HEK293 (cell line): ENCODE results near the gene CARD8.

Source experiments
- CTCF ChIA-PET: fragments of 350-600 bp; formaldehyde crosslinking; extraction: SDS; loops from one replicate; lab custom pipeline; 2021; ENCODE audit warnings: antibody characterized with exemption; lab: Yijun Ruan, JAX
- POLR2A ChIA-PET: fragments of 300-600 bp; formaldehyde crosslinking; extraction: SDS; loops from one replicate; lab custom pipeline; 2020; ENCODE audit warnings: antibody characterized with exemption, inconsistent platforms; lab: Yijun Ruan, JAX
- H3K27ac ChIP-seq: fragments of 200-500 bp; sonication (Bioruptor generic); 2 replicates; pipeline ENCODE4 v1.5.1; 2014; ENCODE audit warnings: low read depth, low read length, control low read depth, inconsistent platforms; ENCODE audit errors: extremely low read depth
- H3K36me3 ChIP-seq, 2 experiments: fragments of 200-500 bp in 1 of 2; sonication (Bioruptor generic) in 1 of 2; 1 replicate in 1 of 2; 2 replicates in 1 of 2; pipeline ENCODE4 v1.5.1; 2014 to 2017; ENCODE audit warnings: inconsistent platforms in 2 of 2, low read length in 2 of 2; ENCODE audit not compliant: control insufficient read depth in 2 of 2, insufficient read depth in 1 of 2
- H3K4me1 ChIP-seq: fragments of 200-500 bp; sonication (Bioruptor generic); 2 replicates; pipeline ENCODE4 v1.5.1; 2014; ENCODE audit warnings: mild to moderate bottlenecking, low read length, inconsistent platforms; ENCODE audit not compliant: control insufficient read depth, insufficient read depth
- H3K4me3 ChIP-seq: 2 replicates; pipeline ENCODE4 v1.5.1; 2011; ENCODE audit warnings: low read depth, mild to moderate bottlenecking, control low read depth, low read length, moderate library complexity
- H3K9me3 ChIP-seq: fragments of 200-500 bp; sonication (Bioruptor generic); 2 replicates; pipeline ENCODE4 v1.5.1; 2014; ENCODE audit warnings: low read depth, low read length, inconsistent platforms; ENCODE audit not compliant: control insufficient read depth, insufficient read depth
- GFI1B ChIP-seq: fragments of 450-650 bp; formaldehyde crosslinking; IDR thresholded peaks from 2 replicates; pipeline ENCODE4 v1.5.1; 2016; ENCODE audit warnings: missing biosample characterization, missing genetic modification characterization
- HOXC10 ChIP-seq: sonication (generic); formaldehyde crosslinking; IDR thresholded peaks from 2 replicates; pipeline ENCODE4 v1.8.1; 2023; ENCODE audit warnings: mild to moderate bottlenecking, missing genetic modification reagents
- KLF10 ChIP-seq: fragments of 450-650 bp; IDR thresholded peaks from 2 replicates; pipeline ENCODE4 v1.5.1; 2018; ENCODE audit warnings: missing biosample characterization, mild to moderate bottlenecking, missing genetic modification characterization
- KLF7 ChIP-seq: fragments of 450-650 bp; formaldehyde crosslinking; IDR thresholded peaks from 2 replicates; pipeline ENCODE4 v1.5.1; 2016; ENCODE audit warnings: missing biosample characterization, missing genetic modification characterization, borderline replicate concordance
- RBAK ChIP-seq: fragments of 450-650 bp; formaldehyde crosslinking; IDR thresholded peaks from 2 replicates; pipeline ENCODE4 v1.5.1; 2016; ENCODE audit warnings: missing biosample characterization, missing genetic modification characterization
- SCRT1 ChIP-seq: fragments of 450-650 bp; formaldehyde crosslinking; IDR thresholded peaks from 2 replicates; pipeline ENCODE4 v1.5.1; 2016; ENCODE audit warnings: missing biosample characterization, missing genetic modification characterization, borderline replicate concordance
- TRIM28 ChIP-seq: IDR thresholded peaks from 2 replicates; pipeline ENCODE4 v1.6.1; 2011; ENCODE audit warnings: low read length, control low read depth, borderline replicate concordance
- ZBTB1 ChIP-seq: fragments of 450-650 bp; formaldehyde crosslinking; IDR thresholded peaks from 2 replicates; pipeline ENCODE4 v1.5.1; 2016; ENCODE audit warnings: missing biosample characterization, missing genetic modification characterization
- ZBTB20 ChIP-seq: fragments of 450-650 bp; formaldehyde crosslinking; IDR thresholded peaks from 2 replicates; pipeline ENCODE4 v1.5.1; 2016; ENCODE audit warnings: missing biosample characterization, missing genetic modification characterization
- ZNF223 ChIP-seq: fragments of 450-650 bp; formaldehyde crosslinking; IDR thresholded peaks from 2 replicates; pipeline ENCODE4 v1.5.1; 2016; ENCODE audit warnings: missing biosample characterization, missing genetic modification characterization
- ZNF514 ChIP-seq: fragments of 450-650 bp; formaldehyde crosslinking; IDR thresholded peaks from 2 replicates; pipeline ENCODE4 v1.5.1; 2016; ENCODE audit warnings: missing biosample characterization, missing genetic modification characterization
- ZNF549 ChIP-seq: fragments of 450-650 bp; IDR thresholded peaks from 2 replicates; pipeline ENCODE4 v1.5.1; 2018; ENCODE audit warnings: missing biosample characterization, missing genetic modification characterization, mild to moderate bottlenecking, inconsistent platforms, moderate library complexity
- ZNF623 ChIP-seq: fragments of 450-650 bp; formaldehyde crosslinking; IDR thresholded peaks from 2 replicates; pipeline ENCODE4 v1.5.1; 2016; ENCODE audit warnings: missing biosample characterization, missing genetic modification characterization
- TF ChIP-seq, protein P1 (sequence below): fragments of 450-650 bp; formaldehyde crosslinking; IDR thresholded peaks from 2 replicates; pipeline ENCODE4 v1.5.1; 2016; ENCODE audit warnings: missing biosample characterization, missing genetic modification characterization
- TF ChIP-seq, protein P2 (sequence below): fragments of 450-650 bp; formaldehyde crosslinking; IDR thresholded peaks from 2 replicates; pipeline ENCODE4 v1.5.1; 2017; ENCODE audit warnings: missing biosample characterization, mild to moderate bottlenecking, missing genetic modification characterization, moderate library complexity
- TF ChIP-seq, protein P3 (sequence below): fragments of 450-650 bp; formaldehyde crosslinking; conservative IDR thresholded peaks from 2 replicates; pipeline ENCODE4 v1.5.1; 2016; ENCODE audit warnings: low read depth, missing biosample characterization, missing genetic modification characterization
- TF ChIP-seq, protein P4 (sequence below): fragments of 450-650 bp; formaldehyde crosslinking; IDR thresholded peaks from 2 replicates; pipeline ENCODE4 v1.5.1; 2016; ENCODE audit warnings: missing biosample characterization, missing genetic modification characterization
- TF ChIP-seq, protein P5 (sequence below): fragments of 450-650 bp; formaldehyde crosslinking; IDR thresholded peaks from 2 replicates; pipeline ENCODE4 v1.5.1; 2016; ENCODE audit warnings: missing biosample characterization, missing genetic modification characterization
- TF ChIP-seq, protein P6 (sequence below): fragments of 450-650 bp; formaldehyde crosslinking; IDR thresholded peaks from 2 replicates; pipeline ENCODE4 v1.5.1; 2016; ENCODE audit warnings: missing biosample characterization, missing genetic modification characterization

CARD8 gene

DNA sequence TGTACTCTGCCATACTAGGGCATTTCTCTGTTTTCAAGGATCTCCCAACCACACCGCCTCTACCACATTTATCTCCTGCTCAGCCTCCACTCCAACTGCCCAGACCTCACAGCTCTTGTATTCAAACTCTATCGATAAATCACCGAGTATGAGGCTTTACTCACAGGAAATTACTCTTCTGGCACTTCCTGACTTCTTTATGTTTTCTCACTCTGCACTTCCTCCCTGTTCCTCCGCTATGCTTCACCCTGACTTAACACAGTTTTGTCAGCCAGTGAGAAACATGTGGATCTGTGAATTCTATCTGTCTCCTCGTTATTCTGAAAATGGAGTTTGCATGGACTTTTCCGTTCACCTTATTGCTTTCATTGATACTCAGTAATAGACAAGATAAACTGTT is 2.6 kb upstream of the CARD8 start (continued):
- TF ChIP-seq, protein P1, sequence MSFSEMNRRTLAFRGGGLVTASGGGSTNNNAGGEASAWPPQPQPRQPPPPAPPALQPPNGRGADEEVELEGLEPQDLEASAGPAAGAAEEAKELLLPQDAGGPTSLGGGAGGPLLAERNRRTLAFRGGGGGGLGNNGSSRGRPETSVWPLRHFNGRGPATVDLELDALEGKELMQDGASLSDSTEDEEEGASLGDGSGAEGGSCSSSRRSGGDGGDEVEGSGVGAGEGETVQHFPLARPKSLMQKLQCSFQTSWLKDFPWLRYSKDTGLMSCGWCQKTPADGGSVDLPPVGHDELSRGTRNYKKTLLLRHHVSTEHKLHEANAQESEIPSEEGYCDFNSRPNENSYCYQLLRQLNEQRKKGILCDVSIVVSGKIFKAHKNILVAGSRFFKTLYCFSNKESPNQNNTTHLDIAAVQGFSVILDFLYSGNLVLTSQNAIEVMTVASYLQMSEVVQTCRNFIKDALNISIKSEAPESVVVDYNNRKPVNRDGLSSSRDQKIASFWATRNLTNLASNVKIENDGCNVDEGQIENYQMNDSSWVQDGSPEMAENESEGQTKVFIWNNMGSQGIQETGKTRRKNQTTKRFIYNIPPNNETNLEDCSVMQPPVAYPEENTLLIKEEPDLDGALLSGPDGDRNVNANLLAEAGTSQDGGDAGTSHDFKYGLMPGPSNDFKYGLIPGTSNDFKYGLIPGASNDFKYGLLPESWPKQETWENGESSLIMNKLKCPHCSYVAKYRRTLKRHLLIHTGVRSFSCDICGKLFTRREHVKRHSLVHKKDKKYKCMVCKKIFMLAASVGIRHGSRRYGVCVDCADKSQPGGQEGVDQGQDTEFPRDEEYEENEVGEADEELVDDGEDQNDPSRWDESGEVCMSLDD (tag by site-specific recombination), result no peak
- TF ChIP-seq KLF10, result no peak

DNA sequence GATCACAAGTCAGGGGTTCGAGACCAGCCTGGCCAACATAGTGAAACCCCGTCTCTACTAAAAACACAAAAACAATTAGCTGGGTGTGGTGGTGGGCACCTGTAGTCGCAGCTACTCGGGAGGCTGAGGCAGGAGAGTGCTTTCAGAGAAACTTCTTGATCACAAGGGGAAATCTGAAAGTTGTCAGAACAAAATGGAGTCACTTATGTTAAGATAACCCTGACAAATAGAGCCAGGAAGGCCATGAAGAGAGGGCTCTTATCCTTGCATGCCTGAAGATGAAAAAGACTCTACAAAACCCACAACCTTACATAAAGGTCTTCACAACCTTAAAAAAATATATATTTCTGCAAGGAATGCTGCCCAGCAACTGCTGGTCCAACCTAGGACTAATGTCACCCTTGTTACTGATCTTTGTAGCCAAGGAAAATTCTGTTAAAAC is 1.2 kb downstream of the CARD8 start:
- H3K9me3 ChIP-seq, result no peaks in the 10 kb centered on the region
- no peak overlapping the region for H3K4me3 ChIP-seq
- CTCF ChIA-PET, result interaction anchor here (1.0 to 1.3 kb wide), 2 partner anchors 10 kb away, joined by 3 to 5 read pairs; no protein-coding TSS in a partner anchor
- H3K36me3 ChIP-seq, result 0 out of 3 replicates have a peak, but pooled peaks cover 0 to 4% of the 10 kb centered on the region in 2 experiments
- TF ChIP-seq ZBTB1 (tag by site-specific recombination), result no peak
- TF ChIP-seq, all 188 proteins: peak for 0
- Histone ChIP-seq H3K27ac (no peak overlapping the region), H3K4me1 (no peaks in the 10 kb centered on the region; the same call in 1 of the 2 replicates)
- POLR2A ChIA-PET, result no interaction called here

DNA sequence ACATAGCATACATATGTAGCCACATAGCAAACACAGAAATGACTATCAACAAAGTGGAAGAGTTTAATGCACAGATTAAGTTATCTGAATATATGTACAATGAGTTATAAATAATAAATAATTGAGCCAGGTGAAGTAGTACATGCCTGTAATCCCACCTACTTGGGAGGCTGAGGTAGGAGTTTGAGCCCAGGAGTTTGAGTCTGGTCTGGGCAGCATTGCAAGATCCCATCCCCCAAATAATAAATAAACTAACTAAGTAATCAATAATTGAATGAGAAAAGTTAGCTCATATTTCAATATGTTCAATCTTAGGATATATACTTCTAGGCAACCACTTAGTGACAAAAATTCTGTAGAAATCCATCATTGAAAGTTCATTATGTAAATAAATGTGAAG is 1.7 kb downstream of the CARD8 start:
- ChIA-PET POLR2A (no interaction called here), CTCF (interaction anchor here (0.7 kb wide), 3 partner anchors 49 to 1500 kb away, joined by 3 to 4 read pairs (median 3); no protein-coding TSS in a partner anchor)
- Histone ChIP-seq H3K27ac (no peak overlapping the region), H3K9me3 (no peaks in the 10 kb centered on the region), H3K4me3 (no peak overlapping the region), H3K36me3 (peaks cover 0 to 6% of the 10 kb centered on the region in 2 experiments; a peak in 1 of 3 replicates), H3K4me1 (no peaks in the 10 kb centered on the region; the same call in 1 of the 2 replicates)
- no peak for TF ChIP-seq SCRT1 (tag by site-specific recombination)
- TF ChIP-seq HOXC10 (CRISPR knock-in tag), result no peak
- no peak for TF ChIP-seq ZNF623 (tag by site-specific recombination)
- TF ChIP-seq ZBTB1 (tag by site-specific recombination), result no peak
- no peak for TF ChIP-seq ZBTB20 (tag by site-specific recombination)
- TF ChIP-seq, protein P2, sequence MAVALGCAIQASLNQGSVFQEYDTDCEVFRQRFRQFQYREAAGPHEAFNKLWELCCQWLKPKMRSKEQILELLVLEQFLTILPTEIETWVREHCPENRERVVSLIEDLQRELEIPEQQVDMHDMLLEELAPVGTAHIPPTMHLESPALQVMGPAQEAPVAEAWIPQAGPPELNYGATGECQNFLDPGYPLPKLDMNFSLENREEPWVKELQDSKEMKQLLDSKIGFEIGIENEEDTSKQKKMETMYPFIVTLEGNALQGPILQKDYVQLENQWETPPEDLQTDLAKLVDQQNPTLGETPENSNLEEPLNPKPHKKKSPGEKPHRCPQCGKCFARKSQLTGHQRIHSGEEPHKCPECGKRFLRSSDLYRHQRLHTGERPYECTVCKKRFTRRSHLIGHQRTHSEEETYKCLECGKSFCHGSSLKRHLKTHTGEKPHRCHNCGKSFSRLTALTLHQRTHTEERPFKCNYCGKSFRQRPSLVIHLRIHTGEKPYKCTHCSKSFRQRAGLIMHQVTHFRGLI (tag by site-specific recombination), result no peak
- TF ChIP-seq, protein P3, sequence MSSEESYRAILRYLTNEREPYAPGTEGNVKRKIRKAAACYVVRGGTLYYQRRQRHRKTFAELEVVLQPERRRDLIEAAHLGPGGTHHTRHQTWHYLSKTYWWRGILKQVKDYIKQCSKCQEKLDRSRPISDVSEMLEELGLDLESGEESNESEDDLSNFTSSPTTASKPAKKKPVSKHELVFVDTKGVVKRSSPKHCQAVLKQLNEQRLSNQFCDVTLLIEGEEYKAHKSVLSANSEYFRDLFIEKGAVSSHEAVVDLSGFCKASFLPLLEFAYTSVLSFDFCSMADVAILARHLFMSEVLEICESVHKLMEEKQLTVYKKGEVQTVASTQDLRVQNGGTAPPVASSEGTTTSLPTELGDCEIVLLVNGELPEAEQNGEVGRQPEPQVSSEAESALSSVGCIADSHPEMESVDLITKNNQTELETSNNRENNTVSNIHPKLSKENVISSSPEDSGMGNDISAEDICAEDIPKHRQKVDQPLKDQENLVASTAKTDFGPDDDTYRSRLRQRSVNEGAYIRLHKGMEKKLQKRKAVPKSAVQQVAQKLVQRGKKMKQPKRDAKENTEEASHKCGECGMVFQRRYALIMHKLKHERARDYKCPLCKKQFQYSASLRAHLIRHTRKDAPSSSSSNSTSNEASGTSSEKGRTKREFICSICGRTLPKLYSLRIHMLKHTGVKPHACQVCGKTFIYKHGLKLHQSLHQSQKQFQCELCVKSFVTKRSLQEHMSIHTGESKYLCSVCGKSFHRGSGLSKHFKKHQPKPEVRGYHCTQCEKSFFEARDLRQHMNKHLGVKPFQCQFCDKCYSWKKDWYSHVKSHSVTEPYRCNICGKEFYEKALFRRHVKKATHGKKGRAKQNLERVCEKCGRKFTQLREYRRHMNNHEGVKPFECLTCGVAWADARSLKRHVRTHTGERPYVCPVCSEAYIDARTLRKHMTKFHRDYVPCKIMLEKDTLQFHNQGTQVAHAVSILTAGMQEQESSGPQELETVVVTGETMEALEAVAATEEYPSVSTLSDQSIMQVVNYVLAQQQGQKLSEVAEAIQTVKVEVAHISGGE (tag by site-specific recombination), result no peak

DNA sequence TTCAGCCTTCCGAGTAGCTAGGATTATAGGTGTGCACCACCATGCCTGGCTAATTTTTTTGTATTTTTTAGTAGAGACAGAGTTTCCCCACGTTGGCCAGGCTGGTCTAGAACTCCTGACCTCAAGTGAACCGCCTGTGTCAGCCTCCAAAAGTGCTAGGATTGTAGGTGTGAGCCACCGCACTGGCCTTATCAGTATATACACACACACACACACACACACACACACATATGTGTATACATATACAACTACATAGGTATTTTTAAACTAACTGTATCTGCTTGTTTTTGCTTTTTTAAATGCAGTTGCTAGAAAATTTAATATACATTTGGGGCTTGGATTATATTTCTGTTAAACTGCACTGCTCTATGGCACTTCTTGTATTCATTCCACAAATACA is 3.1 kb downstream of the CARD8 start:
- Histone ChIP-seq H3K27ac (no peak overlapping the region), H3K36me3 (peaks cover 7 to 17% of the 10 kb centered on the region in 2 experiments), H3K4me1 (no peaks in the 10 kb centered on the region; the same call in 1 of the 2 replicates), H3K9me3 (no peaks in the 10 kb centered on the region), H3K4me3 (no peak overlapping the region)
- POLR2A ChIA-PET, result no interaction called here
- CTCF ChIA-PET, result interaction anchor here (0.8 to 1.0 kb wide), 2 partner anchors 100 to 287 kb away, joined by 4 to 5 read pairs; no protein-coding TSS in a partner anchor
- TF ChIP-seq ZNF514, result no peak
- no peak for TF ChIP-seq ZNF223 (tag by site-specific recombination)
- TF ChIP-seq TRIM28, result no peak
- no peak for TF ChIP-seq GFI1B (tag by site-specific recombination)
- no peak for TF ChIP-seq ZNF549
- TF ChIP-seq, protein P4, sequence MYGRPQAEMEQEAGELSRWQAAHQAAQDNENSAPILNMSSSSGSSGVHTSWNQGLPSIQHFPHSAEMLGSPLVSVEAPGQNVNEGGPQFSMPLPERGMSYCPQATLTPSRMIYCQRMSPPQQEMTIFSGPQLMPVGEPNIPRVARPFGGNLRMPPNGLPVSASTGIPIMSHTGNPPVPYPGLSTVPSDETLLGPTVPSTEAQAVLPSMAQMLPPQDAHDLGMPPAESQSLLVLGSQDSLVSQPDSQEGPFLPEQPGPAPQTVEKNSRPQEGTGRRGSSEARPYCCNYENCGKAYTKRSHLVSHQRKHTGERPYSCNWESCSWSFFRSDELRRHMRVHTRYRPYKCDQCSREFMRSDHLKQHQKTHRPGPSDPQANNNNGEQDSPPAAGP (tag by site-specific recombination), result no peak
- TF ChIP-seq, protein P5, sequence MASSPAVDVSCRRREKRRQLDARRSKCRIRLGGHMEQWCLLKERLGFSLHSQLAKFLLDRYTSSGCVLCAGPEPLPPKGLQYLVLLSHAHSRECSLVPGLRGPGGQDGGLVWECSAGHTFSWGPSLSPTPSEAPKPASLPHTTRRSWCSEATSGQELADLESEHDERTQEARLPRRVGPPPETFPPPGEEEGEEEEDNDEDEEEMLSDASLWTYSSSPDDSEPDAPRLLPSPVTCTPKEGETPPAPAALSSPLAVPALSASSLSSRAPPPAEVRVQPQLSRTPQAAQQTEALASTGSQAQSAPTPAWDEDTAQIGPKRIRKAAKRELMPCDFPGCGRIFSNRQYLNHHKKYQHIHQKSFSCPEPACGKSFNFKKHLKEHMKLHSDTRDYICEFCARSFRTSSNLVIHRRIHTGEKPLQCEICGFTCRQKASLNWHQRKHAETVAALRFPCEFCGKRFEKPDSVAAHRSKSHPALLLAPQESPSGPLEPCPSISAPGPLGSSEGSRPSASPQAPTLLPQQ (tag by site-specific recombination), result no peak
- TF ChIP-seq RBAK (tag by site-specific recombination), result no peak
- TF ChIP-seq, protein P6, sequence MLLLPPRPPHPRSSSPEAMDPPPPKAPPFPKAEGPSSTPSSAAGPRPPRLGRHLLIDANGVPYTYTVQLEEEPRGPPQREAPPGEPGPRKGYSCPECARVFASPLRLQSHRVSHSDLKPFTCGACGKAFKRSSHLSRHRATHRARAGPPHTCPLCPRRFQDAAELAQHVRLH (tag by site-specific recombination), result no peak
- no peak for TF ChIP-seq KLF7 (tag by site-specific recombination)
